Adrenal gland (tissue), 5 donors: Measurements from ENCODE around the gene TAAR1.

Experiments used
- POLR2A ChIP-seq, 2 donors: fragments of 450-650 bp; IDR thresholded peaks; one replicate each; pipeline ENCODE4 v1.6.1; 2017; ENCODE audit warnings: antibody characterized with exemption in 2 of 2, mild to moderate bottlenecking in 2 of 2, moderate library complexity in 1 of 2
- TF ChIP-seq, protein P1 (sequence below), 6 experiments: fragments of 450-650 bp in 4 of 6; fragments of 200-600 bp in 2 of 6; sonication (generic) in 1 of 6; IDR thresholded peaks; 1 replicate in 5 of 6; 2 replicates in 1 of 6; pipeline versions ENCODE4 v1.5.1 to v1.8.0; 2016 to 2021; ENCODE audit warnings: antibody characterized with exemption in 6 of 6, mild to moderate bottlenecking in 2 of 6, moderate library complexity in 1 of 6
- donor health status: DM: no; HTN: no; CAD: no.

- TF ChIP-seq, protein P1, sequence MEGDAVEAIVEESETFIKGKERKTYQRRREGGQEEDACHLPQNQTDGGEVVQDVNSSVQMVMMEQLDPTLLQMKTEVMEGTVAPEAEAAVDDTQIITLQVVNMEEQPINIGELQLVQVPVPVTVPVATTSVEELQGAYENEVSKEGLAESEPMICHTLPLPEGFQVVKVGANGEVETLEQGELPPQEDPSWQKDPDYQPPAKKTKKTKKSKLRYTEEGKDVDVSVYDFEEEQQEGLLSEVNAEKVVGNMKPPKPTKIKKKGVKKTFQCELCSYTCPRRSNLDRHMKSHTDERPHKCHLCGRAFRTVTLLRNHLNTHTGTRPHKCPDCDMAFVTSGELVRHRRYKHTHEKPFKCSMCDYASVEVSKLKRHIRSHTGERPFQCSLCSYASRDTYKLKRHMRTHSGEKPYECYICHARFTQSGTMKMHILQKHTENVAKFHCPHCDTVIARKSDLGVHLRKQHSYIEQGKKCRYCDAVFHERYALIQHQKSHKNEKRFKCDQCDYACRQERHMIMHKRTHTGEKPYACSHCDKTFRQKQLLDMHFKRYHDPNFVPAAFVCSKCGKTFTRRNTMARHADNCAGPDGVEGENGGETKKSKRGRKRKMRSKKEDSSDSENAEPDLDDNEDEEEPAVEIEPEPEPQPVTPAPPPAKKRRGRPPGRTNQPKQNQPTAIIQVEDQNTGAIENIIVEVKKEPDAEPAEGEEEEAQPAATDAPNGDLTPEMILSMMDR (IDR thresholded peaks at IDR 0.05) = no peak
- TF ChIP-seq POLR2A (IDR thresholded peaks at IDR 0.05) = no peak
Observed at GRCh38 chr6:132671295-132671694, 12.3 kb upstream of the TAAR1 start.
